K562 (cell line): ENCODE measurements around the gene MEF2D.

Experiments used
- BMI1 ChIP-seq: fragments of 150-350 bp; IDR thresholded peaks from 2 replicates; pipeline ENCODE4 v1.6.1; 2014; ENCODE audit warnings: low read length
- E2F3 ChIP-seq: fragments of 250-450 bp; sonication (Bioruptor Pico); IDR thresholded peaks from 2 replicates; pipeline ENCODE4 v1.4.0; 2020; ENCODE audit warnings: mild to moderate bottlenecking
- ELF4 ChIP-seq: fragments of 450-650 bp; formaldehyde crosslinking; IDR thresholded peaks from 2 replicates; pipeline ENCODE4 v1.4.0; 2022; ENCODE audit warnings: missing genetic modification characterization
- HDAC8 ChIP-seq: fragments of 450-650 bp; IDR thresholded peaks from 2 replicates; pipeline ENCODE4 v1.6.1; 2016; ENCODE audit warnings: mild to moderate bottlenecking, missing genetic modification characterization, moderate library complexity, missing compliant biosample characterization
- KLF1 ChIP-seq: fragments of 450-650 bp; IDR thresholded peaks from 2 replicates; pipeline ENCODE4 v1.6.1; 2016; ENCODE audit warnings: missing genetic modification characterization, missing compliant biosample characterization
- MITF ChIP-seq: IDR thresholded peaks from 2 replicates; pipeline ENCODE4 v1.6.1; 2014; ENCODE audit warnings: antibody characterized with exemption
- MTA2 ChIP-seq: fragments of 450-650 bp; IDR thresholded peaks from 2 replicates; pipeline ENCODE4 v1.6.1; 2016; ENCODE audit warnings: low read depth
- NCOA6 ChIP-seq: fragments of 450-650 bp; IDR thresholded peaks from 2 replicates; pipeline ENCODE4 v1.6.1; 2017; ENCODE audit warnings: mild to moderate bottlenecking
- POLR2A ChIP-seq: fragments of 450-650 bp; conservative IDR thresholded peaks from 2 replicates; pipeline ENCODE4 v1.6.1; 2016
- POU5F1 ChIP-seq: fragments of 150-350 bp; IDR thresholded peaks from 2 replicates; pipeline ENCODE4 v1.6.1; 2014; ENCODE audit warnings: borderline replicate concordance, low read length, low read depth, mild to moderate bottlenecking; ENCODE audit not compliant: partially characterized antibody
- RAD21 ChIP-seq, 2 experiments: fragments of 250-450 bp in 1 of 2; fragments of 450-650 bp in 1 of 2; sonication (Bioruptor Pico) in 1 of 2; formaldehyde crosslinking in 1 of 2; IDR thresholded peaks in 1 of 2; conservative IDR thresholded peaks in 1 of 2; 2 replicates each; pipeline versions ENCODE4 v1.4.0 to v1.8.0; 2020 to 2022; ENCODE audit warnings: mild to moderate bottlenecking in 2 of 2, moderate library complexity in 1 of 2
- ZFX ChIP-seq: sonication (generic); formaldehyde crosslinking; IDR thresholded peaks from 2 replicates; pipeline ENCODE4 v1.8.0; 2022; ENCODE audit warnings: mild to moderate bottlenecking, missing genetic modification reagents, moderate library complexity
- ZNF217 ChIP-seq: sonication (generic); formaldehyde crosslinking; IDR thresholded peaks from 2 replicates; pipeline ENCODE4 v1.8.0; 2022; ENCODE audit warnings: mild to moderate bottlenecking, missing genetic modification reagents
- ZNF57 ChIP-seq: fragments of 450-650 bp; formaldehyde crosslinking; IDR thresholded peaks from 2 replicates; pipeline ENCODE4 v1.4.0; 2020; ENCODE audit warnings: mild to moderate bottlenecking, moderate library complexity

DNA sequence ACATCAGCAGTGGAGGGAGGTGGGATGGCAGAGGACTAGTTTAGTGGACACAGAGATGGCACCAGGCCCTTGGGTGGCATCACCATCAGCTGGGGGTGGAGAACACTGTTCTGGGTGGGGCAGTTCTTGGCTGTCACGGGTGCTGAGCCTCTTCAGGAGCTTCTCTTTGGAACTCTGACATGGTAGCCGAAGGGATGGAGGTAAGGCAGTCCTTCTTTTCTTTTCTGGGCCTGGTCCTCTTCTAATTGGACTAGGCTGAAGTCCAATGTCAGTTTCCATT, 8.3 kb upstream of the MEF2D start:
- TF ChIP-seq POU5F1 (no peak), ZNF217 (CRISPR knock-in tag) (no peak), BMI1 (no peak), MITF (no peak), RAD21 (CRISPR knock-in tag; conservative IDR thresholded peaks at IDR 0.05 in 1 of 2, IDR thresholded peaks at IDR 0.05 in 1 of 2) (no peak), ZNF57 (CRISPR knock-in tag) (no peak), ZFX (CRISPR knock-in tag) (no peak), POLR2A (no peak), HDAC8 (tag) (no peak), MTA2 (no peak), ELF4 (no peak), NCOA6 (no peak), E2F3 (no peak), KLF1 (tag) (no peak)
